NK-92 treated with Interleukin-12 subunit alpha and Interleukin-12 subunit beta, amount 100 ng/mL, for 24 hours (cell line): ENCODE data around the gene SLPI.

Source experiments
- DNase-seq: peaks from one replicate; lab custom pipeline; 2025; lab: John Stamatoyannopoulos, UW

The SLPI gene

GRCh38 chr20:45269754-45270270 is 15.4 kb upstream of the SLPI start:
- DNase-seq, result no peak

- no peak for DNase-seq
Observed at GRCh38 chr20:45269056-45269455, 14.7 kb upstream of the SLPI start.

GRCh38 chr20:45268531-45268930 is 14.2 kb upstream of the SLPI start:
- no peak for DNase-seq

- no peak for DNase-seq
Observed at GRCh38 chr20:45266977-45267376, 12.6 kb upstream of the SLPI start.

DNA sequence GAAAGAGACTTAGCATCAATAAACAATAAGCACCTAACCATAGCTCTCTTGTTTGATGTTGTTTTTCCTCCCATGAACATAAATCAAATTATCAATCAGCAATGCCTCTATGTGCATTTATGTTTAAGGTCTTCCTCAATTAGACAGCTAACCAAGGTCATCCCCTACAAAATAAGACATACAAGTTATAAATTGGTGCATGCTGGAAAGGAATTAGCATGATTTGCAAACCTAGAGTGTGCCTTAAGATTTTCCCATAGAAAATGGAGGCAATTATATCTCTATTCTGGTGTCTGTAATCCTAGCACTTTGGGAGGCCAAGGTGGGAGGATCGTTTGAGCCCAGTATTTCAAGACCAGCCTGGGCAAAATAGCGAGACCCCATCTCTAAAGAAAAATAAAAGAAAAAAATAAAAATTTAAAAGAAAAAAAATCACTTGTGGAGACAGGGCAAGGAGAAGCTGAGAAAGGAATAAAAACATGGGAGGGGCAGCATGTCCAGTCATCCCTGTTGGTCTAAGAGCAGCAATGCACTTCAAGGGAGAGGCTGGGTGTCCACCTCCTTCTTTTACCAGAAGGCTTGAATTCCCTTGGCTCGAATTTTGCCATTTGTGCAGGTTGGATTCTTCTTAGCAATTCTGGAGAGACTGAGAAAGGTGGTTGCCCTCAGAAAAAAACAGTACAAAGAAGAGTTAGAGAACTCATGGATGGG is 9.3 kb upstream of the SLPI start:
- no peak for DNase-seq

GRCh38 chr20:45258664-45259063 is 4.3 kb upstream of the SLPI start:
- no peak for DNase-seq

- no peak for DNase-seq
Observed at GRCh38 chr20:45258259-45258658, 3.9 kb upstream of the SLPI start.

- no peak for DNase-seq
Observed at GRCh38 chr20:45257711-45258110, 3.3 kb upstream of the SLPI start.

- no peak for DNase-seq
Observed at GRCh38 chr20:45257161-45257560, 2.8 kb upstream of the SLPI start.

GRCh38 chr20:45253261-45253660 is 1.1 kb downstream of the SLPI start:
- DNase-seq, result no peak

- no peak for DNase-seq
Observed at GRCh38 chr20:45251884-45252560, 2.3 kb downstream of the SLPI start.

GRCh38 chr20:45248609-45249008 is 5.8 kb downstream of the SLPI start:
- no peak for DNase-seq

DNA sequence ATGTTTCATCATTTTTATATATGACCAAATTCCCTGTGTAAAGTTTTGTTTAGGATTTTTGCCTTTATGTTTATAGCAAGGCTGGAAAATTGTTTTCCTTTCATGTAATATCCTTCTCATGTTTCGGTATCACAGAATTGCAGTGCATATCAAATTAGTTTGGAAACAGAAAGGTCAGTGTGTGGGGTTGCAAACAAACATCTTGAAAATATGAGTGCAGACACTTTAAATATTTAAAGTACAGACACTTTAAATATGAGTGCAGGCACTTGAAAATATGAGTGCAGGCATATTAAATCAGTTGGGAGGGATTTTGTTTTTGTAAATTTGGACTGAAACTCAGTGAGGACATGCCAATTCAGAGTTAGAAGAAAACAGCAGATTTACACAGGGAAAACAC is 6.5 kb downstream of the SLPI start:
- no peak for DNase-seq

GRCh38 chr20:45246109-45246508 is 8.3 kb downstream of the SLPI start:
- no peak for DNase-seq

DNA sequence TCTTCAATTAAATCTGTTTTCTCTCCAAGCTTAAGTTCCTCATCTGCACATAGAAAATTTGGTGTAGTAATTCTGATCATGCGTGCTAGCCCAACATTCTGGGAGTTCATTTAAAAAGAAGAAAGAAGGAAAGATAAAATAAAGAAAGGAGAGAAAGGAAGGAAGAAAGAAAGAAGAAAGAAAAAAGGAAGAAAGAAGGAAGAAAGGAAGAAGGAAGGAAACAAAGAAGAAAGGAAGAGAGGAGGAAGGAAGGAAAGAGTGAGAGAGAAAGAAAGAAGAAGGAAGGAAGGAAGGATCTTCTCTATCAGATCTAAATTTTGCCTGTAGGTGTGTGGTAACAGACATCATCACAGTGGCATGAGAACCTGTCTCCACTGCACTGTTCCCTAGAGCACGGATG is 16.2 kb downstream of the SLPI start:
- no peak for DNase-seq

- no peak for DNase-seq
Observed at GRCh38 chr20:45235995-45236394, 18.4 kb downstream of the SLPI start.

GRCh38 chr20:45230631-45231030 is 23.7 kb downstream of the SLPI start:
- DNase-seq, result no peak

- DNase-seq, result peak; percentile 23
Observed at GRCh38 chr20:45229264-45230056, 24.9 kb downstream of the SLPI start.

DNA sequence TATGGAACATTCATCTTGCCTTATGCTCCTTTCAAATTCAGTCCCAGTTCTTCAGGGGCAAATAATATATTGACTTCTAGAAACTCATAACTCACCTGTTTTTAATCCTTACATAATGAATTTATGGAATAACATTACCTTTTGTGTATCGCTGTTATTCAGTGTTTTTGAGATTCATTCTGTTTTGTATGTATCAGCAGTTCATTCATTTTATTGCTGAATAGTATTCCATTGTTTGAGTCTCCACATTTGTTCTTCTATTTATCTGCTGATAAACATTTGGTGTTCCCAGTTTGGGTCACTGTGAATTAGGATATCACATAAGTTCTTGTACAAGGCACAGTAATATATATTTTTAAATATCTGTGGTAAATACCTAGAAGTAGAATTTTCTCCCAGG is 28.1 kb downstream of the SLPI start:
- no peak for DNase-seq

- DNase-seq, result no peak
Observed at GRCh38 chr20:45223136-45223535, 31.2 kb downstream of the SLPI start.

DNA sequence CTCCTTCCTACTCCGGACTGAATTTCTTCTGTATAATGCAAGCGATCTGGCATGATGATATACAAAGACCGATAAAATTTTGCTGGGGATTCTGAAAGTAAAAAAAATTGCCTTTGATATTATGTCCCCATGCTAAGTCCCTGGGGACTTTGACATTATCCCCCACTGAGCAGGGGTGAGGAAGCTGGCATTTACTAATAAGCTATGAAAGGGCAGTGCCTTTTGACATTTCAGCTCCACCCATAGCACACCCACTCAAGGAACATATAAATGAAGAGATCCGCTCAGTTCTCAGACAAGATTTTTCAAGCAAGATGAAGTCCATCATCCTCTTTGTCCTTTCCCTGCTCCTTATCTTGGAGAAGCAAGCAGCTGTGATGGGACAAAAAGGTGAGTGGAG is 33.3 kb downstream of the SLPI start, which contains the start of gene SEMG2:
SEMG2 (plus strand) TSS at position 298 of the 400 bp plus-strand sequence; CDS start at position 315, 17 bp downstream.
- no peak for DNase-seq

GRCh38 chr20:45218636-45219035 is 35.7 kb downstream of the SLPI start:
- DNase-seq, result no peak

GRCh38 chr20:45218124-45218523 is 36.2 kb downstream of the SLPI start:
- no peak for DNase-seq
